Activated CD4-positive, alpha-beta T cell treated with anti-CD3 and anti-CD28 coated beads, Interleukin-2, amount 50 U/mL, for 4 hours (primary cell): ENCODE results near the gene KCNN4.
A peak's percentile ranks its signal among the peaks of the same experiment; 100 is the strongest.
"Not testable (repeated sequence)": the region's sequence is repeated elsewhere in the genome, so short reads cannot be mapped to it uniquely, and the experiment has no call there.

Experiments used
- DNase-seq, 2 experiments: peaks; one replicate each; pipeline ENCODE4 v3.0.0-alpha.2; 2020

The KCNN4 gene

GRCh38 chr19:43798546-43799409 lies 18.0 kb upstream of the KCNN4 start:
- peak; percentile 75 to 82 for DNase-seq

GRCh38 chr19:43798026-43798545 lies 17.3 kb upstream of the KCNN4 start:
- no peak for DNase-seq

GRCh38 chr19:43797556-43797955 lies 16.8 kb upstream of the KCNN4 start:
- DNase-seq, result no peak

GRCh38 chr19:43797118-43797517 lies 16.3 kb upstream of the KCNN4 start:
- no peak for DNase-seq

DNA sequence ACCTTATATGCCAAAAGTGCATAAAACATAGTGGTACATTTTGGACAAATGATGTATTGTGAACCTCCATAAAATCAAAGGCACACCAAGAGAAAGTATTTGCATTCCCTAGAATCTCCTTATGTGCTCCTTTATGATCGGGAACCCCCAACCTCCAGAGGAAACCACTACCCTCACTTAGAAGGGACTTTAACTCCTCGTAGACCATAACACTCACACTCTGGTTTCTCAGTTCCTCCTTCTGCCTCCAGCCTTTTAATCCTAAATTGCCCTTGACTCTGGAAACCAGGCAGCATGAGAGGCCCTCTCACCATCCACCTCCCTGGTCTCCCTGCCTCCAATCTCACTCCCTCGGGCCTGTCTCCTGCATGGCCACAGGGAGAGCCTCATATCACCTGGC lies 9.8 kb upstream of the KCNN4 start:
- no peak for DNase-seq

DNA sequence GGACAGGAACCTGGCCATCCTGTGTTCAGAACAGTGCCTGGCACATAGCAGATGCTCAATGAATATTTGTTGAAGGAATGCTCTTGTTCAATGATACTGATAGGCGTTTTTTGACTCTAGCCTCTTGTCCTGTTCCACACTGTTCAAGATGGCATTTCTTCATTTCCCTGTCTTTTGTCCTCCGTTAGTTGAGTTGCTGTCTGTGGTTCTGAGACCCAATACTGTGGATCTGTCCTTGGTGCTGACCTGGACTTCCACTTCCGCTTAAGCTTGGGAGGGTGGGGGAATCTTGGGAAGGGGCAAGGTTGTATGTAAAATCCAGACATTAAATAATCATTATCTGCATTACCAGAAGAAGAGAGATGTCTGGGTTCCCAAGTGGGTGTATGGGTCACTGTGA lies 8.3 kb upstream of the KCNN4 start:
- no peak for DNase-seq

DNA sequence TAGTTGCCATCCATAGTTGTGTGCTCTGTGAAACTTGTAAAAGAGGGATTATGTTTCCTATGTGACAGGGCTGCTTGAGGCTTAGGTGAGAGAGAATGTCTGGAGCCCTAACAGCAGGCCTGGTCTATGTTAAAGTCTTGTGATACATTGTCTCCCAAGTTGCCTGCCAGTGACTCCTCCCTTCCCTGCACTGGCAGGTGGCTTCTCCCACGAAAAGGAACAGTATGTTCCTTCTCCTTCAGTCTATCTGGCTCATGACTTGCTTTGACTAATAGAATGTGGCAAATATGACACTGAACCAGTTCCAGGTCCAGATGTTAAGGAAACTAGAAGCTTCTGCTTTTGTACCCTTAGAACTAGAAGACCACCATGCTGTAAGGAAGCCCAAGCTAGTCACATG lies 5.9 kb upstream of the KCNN4 start:
- no peak for DNase-seq

GRCh38 chr19:43784981-43785808 lies 4.4 kb upstream of the KCNN4 start:
- peak; percentile 19 to 36 for DNase-seq

DNA sequence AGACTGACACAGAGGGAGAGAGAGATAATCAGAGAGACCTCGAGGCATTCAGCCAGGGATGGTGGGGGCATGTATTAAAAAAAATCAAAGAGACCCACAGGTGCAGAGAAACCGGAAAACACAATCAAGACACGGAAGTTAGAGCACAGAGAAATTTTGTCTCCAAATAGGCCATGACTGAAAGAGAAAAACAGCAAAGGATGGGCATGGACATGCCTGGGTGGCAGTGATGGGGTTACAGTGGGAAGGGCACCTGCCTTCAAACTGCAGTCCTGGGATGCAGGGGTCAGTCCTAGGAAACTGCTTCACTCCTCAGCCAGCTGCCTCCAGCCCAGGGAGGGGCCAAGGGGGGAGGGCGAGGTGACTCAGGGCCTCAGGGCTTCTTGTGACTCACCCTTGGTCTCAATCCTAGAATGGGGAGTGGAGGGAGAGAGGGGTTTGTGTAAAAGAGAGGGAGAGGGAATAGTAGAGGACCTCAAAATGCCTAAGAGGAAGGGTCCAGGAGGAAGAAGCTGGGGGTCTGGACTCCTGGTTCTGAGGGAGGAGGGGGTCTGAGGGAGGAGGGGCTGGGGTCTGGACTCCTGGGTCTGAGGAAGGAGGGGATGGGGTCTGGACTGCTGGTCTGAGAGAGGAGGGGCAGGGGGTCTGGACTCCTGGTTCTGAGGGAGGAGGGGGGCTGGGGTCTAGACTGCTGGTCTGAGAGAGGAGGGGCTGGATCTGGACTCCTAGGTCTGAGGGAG lies 3.6 kb upstream of the KCNN4 start:
- peak; percentile 61 to 66 for DNase-seq

- no peak for DNase-seq
Observed at GRCh38 chr19:43783636-43784035, 2.9 kb upstream of the KCNN4 start.

GRCh38 chr19:43782689-43783231 lies 2.0 kb upstream of the KCNN4 start:
- no peak for DNase-seq

DNA sequence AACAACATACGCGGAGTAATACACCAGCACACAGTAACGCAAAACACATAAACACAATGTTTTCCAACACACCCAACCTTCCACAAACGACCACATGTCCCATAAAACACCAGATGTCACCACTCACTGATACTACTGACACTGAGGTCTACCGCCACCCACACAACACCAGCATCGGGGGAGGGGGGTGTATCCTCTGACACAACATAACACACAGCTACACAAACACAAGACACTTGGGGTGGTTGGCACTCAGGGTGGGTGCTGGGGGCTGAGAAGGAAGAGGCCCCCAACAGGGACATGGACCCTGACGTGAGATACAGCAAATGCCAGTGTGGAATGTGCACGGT lies 1.5 kb upstream of the KCNN4 start:
- no peak for DNase-seq

GRCh38 chr19:43781630-43782310 lies 997 bp upstream of the KCNN4 start:
- DNase-seq, result no peak

GRCh38 chr19:43779820-43780219 lies 953 bp downstream of the KCNN4 start:
- no peak for DNase-seq

- no peak for DNase-seq
Observed at GRCh38 chr19:43779147-43779819, 1.5 kb downstream of the KCNN4 start.

- DNase-seq, result no peak
Observed at GRCh38 chr19:43778651-43779050, 2.1 kb downstream of the KCNN4 start.

DNA sequence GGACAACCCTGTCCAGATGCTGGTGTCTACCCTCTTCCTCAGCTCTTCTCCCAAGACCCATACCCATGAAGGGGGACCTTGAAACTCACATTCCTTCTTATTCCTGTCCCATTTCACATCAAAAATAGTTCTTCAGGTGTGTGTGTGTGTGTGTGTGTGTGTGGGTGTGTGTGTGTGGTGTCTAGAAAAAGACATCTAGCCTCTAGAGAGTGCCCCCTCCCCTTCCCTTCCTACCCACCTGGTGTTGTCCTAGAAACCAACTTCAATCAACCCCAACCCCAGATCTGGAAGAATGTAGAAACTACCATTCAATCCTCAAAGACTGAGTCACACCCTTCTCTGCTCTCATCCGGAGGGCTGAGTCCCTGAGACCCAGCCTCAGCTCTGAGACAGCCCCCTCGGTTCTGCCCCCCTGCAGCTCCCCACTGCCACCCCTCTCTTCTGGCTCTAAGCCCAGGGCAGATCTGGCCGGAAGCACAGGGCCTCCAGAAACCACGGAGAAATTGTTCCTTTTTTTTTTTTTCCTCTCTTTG lies 3.5 kb downstream of the KCNN4 start:
- DNase-seq, result peak in 1 of 2 experiments; percentile 38

GRCh38 chr19:43776286-43776685 lies 4.5 kb downstream of the KCNN4 start:
- DNase-seq, result peak; percentile 72 to 82

GRCh38 chr19:43775299-43775890 lies 5.4 kb downstream of the KCNN4 start:
- no peak for DNase-seq

DNA sequence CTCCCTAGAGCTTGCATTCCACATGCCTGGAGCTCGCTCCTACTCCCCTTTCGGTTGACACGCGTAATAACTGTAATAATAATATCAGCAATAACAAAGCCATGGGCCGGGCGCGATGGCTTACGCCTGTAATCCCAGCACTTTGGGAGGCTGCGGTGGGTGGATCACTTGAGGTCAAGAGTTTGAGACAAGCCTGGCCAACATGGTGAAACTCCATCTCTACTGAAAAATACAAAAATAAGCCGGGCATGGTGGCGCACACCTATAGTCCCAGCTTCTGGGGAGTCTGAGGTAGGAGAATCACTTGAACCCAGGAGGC lies 5.9 kb downstream of the KCNN4 start:
- not testable (repeated sequence) for DNase-seq
